ENCODE results near the gene HS6ST3. TPM values are rescaled to one million over a fixed set of nuclear protein-coding genes. Genes with fewer than 3 reads are reported as not detected.

HS6ST3 gene
- total and polyA plus RNA-seq, 2 donors (not counting 3 experiments of a cell fraction or from before 2014, with no cell fraction given), result 0.03 to 0.15 TPM

DNA sequence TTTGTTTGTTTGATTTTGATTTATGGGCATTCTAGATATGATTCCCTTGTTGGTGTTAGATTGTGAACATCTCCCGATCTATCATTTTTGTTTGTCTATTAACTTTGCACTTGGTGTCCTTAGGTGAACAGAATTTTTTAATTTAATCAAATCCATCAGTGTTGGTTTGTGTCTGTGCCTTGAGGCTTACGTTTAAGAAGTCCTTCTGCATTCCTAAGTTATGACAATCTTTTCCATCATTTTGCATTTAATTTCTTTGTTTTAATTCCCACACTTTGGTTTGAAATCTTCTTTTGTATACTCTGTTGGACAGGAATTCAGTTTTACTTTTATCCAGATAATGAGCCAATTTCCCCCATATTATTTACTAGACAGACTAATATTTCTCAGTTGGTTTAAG is 421.7 kb downstream of the HS6ST3 start:
- H3K9me1 ChIP-seq (replicated peaks; ENCODE audit: control insufficient read depth, extremely low read depth, insufficient read depth, low read length), result no peaks in the 10 kb centered on the region
- intact Hi-C loops (cut with micrococcal nuclease), result no loop called here
- H3K9ac ChIP-seq (replicated peaks; ENCODE audit: extremely low read depth, insufficient read depth, low read length), result no peak overlapping the region
- no peaks in the 10 kb centered on the region for H3K79me2 ChIP-seq (ENCODE audit: control insufficient read depth, insufficient read depth, low read length)
- H3K4me3 ChIP-seq (replicated peaks in 1 of 3; ENCODE audit: insufficient read depth in 1 of 3, low read depth in 1 of 3, low read length in 3 of 3), result no peak overlapping the region
- H3K4me2 ChIP-seq (ENCODE audit: insufficient read depth, low read length), result no peak overlapping the region
- no peak for DNase-seq (ENCODE audit: low read depth, low spot score)
- no peaks in the 10 kb centered on the region for H3K27me3 ChIP-seq (ENCODE audit: control insufficient read depth in 2 of 2, insufficient read depth in 2 of 2, low read length in 2 of 2)
- H3K4me1 ChIP-seq (ENCODE audit: control insufficient read depth, extremely low read depth, insufficient read depth, low read length), result no peaks in the 10 kb centered on the region
- no peak for TF ChIP-seq EZH2 (IDR thresholded peaks at IDR 0.05; ENCODE audit: borderline replicate concordance, low read depth, low read length, severe bottlenecking)
- TF ChIP-seq, protein P1, sequence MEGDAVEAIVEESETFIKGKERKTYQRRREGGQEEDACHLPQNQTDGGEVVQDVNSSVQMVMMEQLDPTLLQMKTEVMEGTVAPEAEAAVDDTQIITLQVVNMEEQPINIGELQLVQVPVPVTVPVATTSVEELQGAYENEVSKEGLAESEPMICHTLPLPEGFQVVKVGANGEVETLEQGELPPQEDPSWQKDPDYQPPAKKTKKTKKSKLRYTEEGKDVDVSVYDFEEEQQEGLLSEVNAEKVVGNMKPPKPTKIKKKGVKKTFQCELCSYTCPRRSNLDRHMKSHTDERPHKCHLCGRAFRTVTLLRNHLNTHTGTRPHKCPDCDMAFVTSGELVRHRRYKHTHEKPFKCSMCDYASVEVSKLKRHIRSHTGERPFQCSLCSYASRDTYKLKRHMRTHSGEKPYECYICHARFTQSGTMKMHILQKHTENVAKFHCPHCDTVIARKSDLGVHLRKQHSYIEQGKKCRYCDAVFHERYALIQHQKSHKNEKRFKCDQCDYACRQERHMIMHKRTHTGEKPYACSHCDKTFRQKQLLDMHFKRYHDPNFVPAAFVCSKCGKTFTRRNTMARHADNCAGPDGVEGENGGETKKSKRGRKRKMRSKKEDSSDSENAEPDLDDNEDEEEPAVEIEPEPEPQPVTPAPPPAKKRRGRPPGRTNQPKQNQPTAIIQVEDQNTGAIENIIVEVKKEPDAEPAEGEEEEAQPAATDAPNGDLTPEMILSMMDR (IDR thresholded peaks at IDR 0.05; ENCODE audit: extremely low read depth in 1 of 2, insufficient read depth in 1 of 2, low read depth in 1 of 2, low read length in 2 of 2), result no peak
- no peak for TF ChIP-seq GATA2 (IDR thresholded peaks at IDR 0.05; ENCODE audit: insufficient read depth, insufficient read length, low read depth, low read length)
- no peak for TF ChIP-seq MYC (IDR thresholded peaks at IDR 0.05; ENCODE audit: low read depth, low read length)
- TF ChIP-seq POLR2AphosphoS5 (IDR thresholded peaks at IDR 0.05; ENCODE audit: insufficient read depth, low read depth, low read length), result no peak
- no peak for TF ChIP-seq FOS (IDR thresholded peaks at IDR 0.05; ENCODE audit: borderline replicate concordance, insufficient read depth, low read length)
- TF ChIP-seq, protein P2, sequence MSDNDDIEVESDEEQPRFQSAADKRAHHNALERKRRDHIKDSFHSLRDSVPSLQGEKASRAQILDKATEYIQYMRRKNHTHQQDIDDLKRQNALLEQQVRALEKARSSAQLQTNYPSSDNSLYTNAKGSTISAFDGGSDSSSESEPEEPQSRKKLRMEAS (IDR thresholded peaks at IDR 0.05; ENCODE audit: insufficient read depth, insufficient read length), result no peak
- TF ChIP-seq JUN (IDR thresholded peaks at IDR 0.05; ENCODE audit: borderline replicate concordance, insufficient read depth, insufficient read length, low read depth), result no peak
- dilution Hi-C loops (cut with MboI; ENCODE audit: extremely low pct_ligation_motif_present, low sequenced_read_pairs), result no loop called here
- no peaks in the 10 kb centered on the region for H3K36me3 ChIP-seq (ENCODE audit: control insufficient read depth in 2 of 2, extremely low read depth in 1 of 2, insufficient read depth in 2 of 2, low read length in 2 of 2)
- ChIA-PET POLR2A (no interaction called here), CTCF (no interaction called here)
- no peaks in the 10 kb centered on the region for H4K20me1 ChIP-seq (replicated peaks; ENCODE audit: control insufficient read depth, extremely low read depth, insufficient read depth, low read length)
- no TSS peak for BruUV-seq (replicated peaks)
- FAIRE-seq, result no peak
- no peak overlapping the region for H3K27ac ChIP-seq (ENCODE audit: insufficient read depth, low read depth, low read length)
- H3K9me3 ChIP-seq (replicated peaks; ENCODE audit: control insufficient read depth, insufficient read depth, low read length), result no peaks in the 10 kb centered on the region
- H2AFZ ChIP-seq (ENCODE audit: low read depth, low read length), result no peak overlapping the region

All from endothelial cell of umbilical vein (primary cell).